ENCODE results near the gene FLVCR2.

FLVCR2 gene

DNA sequence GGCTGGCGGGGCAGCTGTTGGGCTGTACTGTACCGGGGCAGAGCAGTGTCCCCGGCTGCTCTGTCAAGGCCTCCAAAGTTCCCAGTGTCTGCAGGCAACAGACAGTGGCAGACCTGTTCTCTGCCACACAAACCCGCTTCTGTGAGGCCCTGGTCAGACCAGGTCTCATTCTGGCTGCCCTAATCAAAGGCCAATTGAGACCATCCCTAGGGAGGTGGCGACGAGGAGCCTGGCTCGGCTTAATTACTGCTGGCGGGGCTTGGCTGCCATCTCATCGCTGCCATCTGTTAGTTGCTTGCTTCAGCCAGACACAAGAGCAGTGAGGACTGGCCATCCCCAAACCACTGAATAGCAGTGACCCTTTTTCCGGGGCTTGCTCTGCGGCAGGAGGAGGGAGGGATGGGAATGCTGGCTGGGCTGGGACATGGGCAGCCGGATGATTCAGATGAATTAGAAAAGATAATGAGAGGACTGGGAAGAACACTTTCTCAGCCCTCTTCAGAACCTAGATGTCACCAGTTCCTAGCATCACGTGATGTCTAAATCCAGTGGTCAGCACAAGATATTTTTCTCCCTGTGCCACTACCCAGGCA lies 57.8 kb downstream of the FLVCR2 start:
- peak; percentile 4 for DNase-seq

DNA sequence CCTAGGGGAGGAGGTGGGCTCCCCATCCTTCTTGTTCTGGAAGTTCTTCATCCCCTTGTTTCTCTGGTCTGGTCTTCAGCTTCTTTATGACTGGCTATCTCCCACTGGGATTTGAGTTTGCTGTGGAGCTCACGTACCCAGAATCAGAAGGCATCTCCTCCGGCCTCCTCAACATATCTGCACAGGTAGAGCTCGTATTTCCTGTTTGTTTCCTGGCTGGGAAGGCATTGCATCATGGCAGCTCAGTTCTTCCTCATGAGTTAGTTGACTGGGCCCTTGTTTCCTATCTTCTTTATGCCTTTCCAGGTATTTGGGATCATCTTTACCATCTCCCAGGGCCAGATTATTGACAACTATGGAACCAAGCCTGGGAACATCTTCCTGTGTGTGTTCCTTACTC lies 62.5 kb downstream of the FLVCR2 start:
- no peak for DNase-seq

DNA sequence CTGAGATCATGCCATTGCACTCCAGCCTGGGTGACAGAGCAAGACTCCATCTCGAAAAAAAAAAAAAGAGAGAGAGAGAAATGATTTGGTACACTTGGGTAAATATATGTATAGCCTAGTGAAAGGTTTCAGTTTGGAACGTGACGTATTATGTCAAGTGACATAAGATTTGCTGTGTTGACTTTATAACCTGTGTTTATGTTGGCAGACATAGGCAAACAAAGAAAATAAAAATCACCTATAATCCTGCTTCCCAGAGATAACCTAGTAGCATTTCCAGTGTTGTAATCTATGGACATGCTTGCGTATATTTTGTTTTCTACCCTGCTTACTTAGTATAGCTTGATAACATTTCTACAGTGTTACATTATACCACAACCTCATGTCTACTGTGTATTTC lies 65.6 kb downstream of the FLVCR2 start:
- DNase-seq = no peak

DNA sequence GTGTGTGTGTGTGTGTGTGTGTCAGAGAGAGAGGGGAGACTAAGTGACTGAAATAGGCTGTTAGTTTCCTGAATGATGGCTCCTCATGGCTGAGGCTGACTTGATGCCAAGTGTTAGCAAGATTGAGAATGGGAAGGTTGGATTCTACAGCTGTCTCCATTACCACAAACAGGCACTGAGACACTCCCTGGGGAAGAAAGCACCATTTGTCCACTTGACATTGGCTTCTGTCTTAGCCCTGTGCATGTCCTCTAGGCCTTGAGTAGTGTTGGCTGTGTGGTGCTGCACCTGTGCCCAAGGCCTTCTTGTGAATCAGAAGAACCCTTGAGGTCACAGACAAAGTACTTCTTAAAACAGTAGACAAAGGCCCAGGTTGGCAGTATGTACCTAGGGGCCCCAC lies 66.6 kb downstream of the FLVCR2 start:
- DNase-seq = no peak

DNA sequence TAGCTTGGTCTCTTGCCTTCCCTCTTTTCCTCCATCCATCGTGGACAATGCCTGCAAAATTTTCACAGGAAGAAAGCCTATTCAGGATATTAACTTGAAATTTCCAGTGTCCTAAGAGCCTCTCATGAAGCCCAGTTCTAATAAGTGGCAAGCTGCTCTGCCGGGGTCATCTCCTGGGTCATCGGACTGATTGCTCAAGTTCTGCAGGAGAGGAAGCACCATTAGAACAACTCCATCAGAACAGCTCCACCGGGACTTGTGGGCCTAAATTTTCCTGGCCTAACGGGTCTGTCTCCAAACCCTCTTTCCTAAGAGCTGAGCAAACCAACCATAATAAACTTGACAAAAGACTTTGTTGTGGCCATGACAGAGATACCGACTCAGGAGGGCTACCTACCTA lies 68.3 kb downstream of the FLVCR2 start:
- DNase-seq = no peak

DNA sequence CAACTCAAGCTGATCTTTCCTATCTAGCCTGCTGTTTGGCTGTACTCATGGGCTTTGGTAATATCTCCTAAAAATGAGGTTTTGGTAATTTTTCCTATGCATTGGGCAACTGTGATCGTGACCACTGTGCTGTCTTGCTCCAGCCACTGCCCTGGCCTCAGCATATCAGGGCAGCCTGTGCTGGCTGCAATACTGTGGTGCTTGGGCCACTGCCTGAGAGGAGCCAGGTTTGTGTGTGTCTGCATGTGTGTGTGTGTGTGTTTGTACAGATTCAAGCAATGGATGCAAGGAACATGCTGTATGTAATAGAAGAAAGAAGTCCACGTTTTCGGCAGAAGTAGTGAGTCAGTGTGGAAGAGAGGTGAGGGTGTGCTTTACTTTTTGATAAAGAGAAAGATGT lies 69.2 kb downstream of the FLVCR2 start:
- no peak for DNase-seq

DNA sequence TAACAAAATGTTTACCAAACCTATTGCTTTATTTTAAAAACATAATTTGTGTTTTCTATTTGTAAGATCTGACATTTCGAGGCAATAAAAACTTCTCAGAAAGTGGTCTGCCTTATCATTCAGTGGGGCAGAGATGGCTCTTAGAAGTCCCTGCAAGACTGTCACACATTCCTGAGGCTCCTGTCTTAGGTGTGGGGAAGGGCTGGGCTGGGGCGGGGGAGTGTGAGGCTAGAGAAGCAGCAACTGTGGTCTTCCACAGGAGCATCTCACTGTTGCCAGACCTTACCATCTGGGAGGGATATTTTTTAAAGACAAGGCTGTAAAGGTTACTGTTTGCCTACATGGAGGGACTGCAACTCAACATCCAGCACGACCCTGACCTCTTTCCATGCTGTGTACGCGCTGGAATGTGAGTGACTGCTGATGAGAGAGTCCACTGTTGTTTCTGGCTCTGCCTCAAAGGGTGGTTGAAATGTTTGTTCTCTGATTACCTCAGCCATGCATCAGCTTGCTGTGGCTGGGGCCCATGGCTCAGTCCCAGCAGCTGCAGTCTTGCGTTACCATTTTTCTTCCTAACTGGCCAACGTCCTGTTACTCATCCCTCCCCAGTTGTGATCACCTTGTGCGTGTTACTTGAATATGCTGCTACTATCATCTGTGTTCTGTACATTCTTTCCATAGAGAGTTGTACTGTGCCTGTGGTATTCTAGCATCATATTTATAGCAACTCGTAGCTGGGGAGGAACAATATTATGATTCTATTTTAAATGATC lies 69.8 kb downstream of the FLVCR2 start:
- no peak for DNase-seq

DNA sequence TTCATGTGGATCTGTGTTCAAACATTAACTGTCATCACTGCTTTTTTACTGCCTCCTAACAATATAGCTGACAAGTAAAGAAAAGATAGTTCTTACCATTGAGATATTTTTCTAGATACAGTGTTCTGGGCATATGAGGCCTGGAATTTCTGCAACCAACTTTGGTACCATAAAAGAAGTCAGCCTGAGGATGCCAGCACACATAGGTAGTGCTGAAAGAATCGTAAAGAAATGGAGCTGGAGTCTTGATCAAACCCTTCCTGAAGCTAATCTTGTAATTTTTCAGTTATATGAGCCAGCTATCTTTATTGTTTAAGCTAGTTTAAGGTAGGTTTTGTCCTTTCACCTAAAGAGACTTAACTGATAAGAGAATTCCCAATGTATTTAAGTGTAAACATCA lies 70.9 kb downstream of the FLVCR2 start:
- DNase-seq = no peak

DNA sequence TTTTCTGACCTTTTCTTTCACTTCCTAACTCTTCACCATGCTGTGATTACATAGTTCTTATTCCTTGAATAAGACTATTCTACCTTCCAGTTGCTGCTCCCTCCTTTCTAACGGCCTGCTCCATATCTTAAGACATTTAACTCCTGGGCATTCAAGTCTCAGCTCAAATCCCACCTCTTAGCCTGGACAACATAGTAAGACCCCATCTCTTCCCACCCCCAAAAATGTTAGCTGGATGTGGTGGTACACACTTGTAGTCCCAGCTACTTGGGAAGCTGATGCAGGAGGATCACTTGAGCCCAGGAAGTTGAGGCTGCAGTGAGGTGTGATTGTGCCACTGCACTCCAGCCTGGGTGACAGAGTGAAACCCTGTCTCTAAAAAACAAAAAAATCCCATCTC lies 71.4 kb downstream of the FLVCR2 start:
- no peak for DNase-seq

DNA sequence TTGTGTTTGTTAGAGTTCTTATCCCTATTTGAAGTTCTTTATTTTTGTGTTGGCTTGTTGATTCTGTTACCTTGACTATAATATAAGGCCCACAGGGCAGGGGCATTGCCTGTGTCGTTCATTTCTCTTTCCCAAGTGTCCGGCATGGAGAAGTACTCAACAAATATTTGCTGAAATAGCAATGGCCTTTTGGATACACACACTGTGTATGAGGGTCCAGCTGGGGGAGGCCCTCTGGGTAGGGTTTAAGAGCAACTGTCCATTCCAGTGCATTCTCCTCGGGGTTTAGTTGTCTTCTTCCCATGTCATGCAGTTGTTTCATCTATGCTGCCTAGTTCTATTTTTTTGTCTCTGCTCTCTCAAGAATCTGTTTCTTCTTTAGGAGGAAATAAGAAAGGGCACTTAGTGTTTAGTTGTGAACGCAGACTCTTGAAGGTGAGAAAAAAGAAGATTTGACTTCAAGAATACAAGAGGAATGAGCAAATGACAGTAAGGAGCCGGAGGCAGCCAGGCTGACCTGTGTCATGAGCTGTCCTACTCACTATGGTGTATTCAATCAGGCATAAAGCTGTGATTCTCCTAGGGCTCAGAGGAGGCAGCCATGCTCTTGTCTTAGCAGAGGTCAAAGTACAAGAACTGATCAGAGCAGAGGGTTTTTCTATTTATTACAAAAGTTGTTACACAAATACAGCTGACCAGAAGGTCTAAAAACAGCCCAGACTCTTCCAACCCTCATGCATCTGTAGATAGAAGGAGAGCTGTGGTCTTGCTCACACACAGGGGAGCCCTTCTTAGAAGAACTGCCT lies 72.0 kb downstream of the FLVCR2 start:
- DNase-seq = no peak

DNA sequence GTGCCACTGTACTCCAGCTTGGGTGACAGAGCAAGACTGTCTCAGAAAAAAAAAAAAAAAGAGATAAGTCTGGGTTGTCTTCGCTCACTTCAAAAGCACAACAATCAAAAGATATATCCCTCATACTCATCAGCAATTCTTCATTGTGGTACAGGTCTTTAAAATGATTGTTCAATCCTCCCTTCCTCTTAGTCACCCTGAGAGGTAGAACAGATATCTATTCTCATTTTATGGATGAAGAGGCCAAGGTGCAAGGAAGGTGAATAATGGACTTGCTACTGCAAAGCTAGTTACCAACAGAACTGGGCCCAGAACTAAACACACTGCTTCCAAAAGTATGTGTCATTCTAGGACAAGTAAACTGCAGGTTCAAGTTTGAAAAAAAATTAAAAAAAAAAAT lies 75.1 kb downstream of the FLVCR2 start:
- no peak for DNase-seq

DNA sequence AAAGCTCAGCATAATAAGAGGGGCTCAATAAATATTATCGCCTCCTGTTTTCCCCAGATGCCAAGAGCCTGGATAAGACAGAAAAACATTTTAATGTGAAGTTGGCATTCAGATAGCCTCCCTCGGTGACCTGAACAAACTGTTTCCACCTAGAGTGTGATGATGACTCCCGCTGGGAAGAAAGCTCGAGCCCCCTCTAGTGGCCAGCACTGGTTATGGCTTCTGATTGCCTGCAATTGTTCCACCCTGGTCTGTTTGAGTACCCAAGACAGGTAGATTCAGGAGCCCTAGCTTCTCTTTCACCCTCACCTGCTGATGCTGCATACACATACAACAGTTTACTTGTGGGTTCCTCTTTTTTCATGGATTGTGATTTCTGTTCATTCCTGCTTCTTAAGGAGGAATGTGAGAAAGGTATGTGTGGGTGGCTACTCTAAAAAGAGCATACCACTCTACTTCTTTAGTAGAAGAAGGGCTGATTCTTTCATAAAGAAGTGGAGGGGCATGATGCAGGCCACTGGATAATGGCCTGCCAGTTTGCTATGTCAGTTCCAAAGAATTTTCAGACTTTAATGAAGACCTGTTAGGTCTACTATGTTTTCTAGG lies 75.8 kb downstream of the FLVCR2 start:
- DNase-seq = peak; percentile 40

DNA sequence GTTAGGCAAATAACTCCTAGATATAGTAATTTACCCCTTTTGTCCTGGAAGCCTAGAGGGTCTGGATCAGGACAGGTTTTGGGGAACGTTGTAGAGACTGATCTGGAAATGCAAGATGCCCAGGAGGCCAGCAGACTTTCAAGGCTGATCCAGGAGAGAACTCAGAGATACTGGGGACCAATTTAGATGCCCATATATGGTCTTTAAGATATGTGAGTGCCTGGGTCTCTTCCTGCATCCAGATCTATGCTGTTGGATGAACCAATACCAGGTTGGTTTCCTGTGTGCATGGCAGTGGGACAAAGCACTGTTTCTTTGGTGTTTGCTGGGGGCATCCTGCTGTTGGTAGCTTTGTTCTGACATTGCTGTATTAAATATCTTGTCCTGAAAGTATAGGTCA lies 76.8 kb downstream of the FLVCR2 start:
- DNase-seq = no peak

DNA sequence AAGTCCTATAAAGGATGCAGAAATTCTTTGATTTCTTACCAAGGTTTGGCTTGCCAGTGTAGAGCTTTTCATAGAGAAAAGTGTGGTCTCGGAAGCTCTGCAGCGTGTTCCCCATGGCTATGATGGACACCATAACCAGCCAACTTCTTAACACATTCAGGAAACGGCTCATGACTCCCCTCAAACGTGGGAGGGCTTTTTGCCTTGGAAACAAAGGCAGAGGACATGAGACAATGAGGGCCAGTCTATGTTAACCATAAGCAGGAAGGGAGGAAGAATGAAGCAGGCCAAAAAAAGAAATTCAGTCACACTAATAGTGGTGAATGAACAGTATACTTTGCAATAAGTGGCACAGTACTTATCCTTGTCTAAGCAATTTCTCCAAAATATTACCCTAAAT lies 78.9 kb downstream of the FLVCR2 start:
- DNase-seq = no peak

DNA sequence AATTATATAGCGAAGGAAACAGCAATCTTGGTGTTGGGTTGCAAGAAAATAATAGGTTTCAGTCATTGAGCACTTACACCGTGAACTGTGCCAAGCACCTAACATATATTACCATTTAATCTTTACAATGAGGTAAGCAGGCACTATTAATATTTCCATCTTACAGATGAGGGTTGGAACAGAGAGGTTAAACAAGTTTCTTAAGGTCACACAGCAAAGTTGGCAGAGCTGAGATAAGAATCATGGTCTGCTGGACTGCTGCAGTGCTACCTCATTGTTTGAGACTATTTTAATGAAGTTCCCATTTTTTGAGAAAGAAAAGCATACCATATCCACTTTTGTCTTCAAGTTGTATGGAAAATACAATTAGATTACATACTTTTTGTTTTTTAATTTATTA lies 80.5 kb downstream of the FLVCR2 start:
- no peak for DNase-seq

DNA sequence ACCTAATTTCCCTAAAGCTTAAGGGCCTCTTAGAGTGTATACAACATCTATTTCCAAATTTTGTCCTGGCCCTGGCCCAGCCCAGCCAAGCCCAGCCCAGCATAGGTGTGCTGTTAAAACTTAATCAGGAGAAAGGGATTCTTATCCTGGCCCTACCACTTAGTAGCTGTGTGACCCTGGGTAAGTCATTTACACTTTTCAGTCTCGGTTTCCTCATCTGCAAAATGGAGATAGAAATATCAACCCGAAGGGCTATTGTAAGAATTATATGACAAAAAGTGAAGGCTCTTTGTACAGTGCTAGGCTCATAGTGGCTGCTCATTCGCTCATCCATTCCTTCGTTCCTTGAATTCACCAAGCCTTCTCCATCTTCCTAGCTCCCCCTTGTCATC lies 81.8 kb downstream of the FLVCR2 start:
- no peak for DNase-seq

DNA sequence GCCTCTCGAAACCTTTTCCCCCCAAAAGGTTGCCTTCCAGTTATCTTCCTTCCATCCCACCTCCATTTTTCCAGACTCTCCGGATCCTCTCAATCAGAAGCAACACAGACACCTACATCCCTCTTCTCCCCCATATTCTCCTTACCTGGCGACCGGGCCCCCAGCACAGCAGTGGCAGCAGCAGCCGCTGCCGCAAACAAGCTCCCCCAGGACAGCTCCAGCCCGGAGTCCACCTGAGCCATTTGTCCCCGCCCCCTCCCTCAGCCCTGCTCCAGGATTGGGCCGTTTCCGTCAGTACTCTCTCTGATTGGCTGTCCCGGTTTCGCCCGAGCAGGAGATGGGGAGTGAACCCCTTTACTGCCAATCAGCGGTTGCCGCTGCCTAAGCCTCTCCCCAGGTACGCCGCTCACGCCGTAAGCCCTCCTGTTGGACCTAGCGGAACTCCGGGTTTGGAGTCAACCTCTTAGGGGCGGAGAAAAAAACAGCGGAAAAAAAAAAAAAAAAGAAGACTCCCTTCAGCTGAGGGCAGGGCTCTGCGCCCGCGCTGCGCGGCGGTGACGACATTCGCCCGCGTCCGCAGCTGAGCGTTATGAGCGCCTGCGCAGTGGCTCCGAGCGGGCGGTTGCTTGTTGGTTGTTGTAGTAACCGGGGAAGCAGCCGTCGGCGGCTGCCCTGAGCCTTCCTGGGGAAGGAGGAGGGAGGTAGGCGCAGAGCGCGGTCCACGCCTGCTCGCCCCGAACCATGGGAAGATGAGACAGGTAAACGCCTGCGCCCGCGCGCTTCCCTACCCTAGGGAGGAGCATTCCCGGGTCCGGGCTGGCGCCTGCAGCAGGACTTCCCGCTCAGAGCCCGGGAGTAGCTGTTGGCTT lies 82.4 kb downstream of the FLVCR2 start, which contains the start of the genes ERG28 and TTLL5:
ERG28 (minus strand) TSS at position 247 of the 869 bp plus-strand sequence. CDS start 3,374 bp downstream, outside the sequence.
TTLL5 (plus strand) TSS at position 617 of the 869 bp plus-strand sequence. CDS start 1,904 bp downstream, outside the sequence.
- peak; percentile 97 for DNase-seq

DNA sequence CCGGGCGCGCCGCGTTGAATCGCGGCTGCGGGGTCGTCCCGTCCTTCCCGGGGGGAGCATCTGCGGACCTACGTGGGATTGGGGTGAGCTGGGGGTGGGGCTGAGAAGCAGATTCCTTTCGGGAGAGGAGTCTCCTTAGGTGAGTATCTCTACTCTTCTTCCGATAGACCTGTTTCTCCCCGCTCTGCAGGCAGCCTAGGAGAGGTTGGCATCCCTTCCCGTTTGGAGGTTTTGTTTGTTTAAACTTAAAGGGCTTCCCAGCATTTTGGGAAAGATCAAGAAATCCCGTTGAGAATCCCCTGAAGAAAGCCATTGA lies 83.0 kb downstream of the FLVCR2 start:
- DNase-seq = no peak

DNA sequence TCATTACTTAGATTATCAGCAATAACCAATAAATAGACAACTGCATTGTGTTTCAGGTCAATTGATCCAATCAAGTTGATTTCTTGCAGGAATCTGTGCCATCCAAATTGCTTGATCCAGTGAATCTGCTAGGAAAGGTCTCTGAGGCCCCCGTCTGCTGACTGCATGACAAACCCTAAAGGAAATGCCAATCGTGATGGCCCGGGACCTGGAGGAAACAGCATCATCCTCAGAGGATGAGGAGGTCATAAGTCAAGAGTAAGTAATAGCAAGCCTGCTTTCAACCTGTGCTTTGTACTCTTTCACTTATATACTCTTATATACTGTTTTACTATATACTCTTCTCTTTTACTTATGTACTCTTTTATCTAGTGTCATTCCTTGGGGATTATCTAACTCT lies 84.5 kb downstream of the FLVCR2 start:
- DNase-seq = no peak

DNA sequence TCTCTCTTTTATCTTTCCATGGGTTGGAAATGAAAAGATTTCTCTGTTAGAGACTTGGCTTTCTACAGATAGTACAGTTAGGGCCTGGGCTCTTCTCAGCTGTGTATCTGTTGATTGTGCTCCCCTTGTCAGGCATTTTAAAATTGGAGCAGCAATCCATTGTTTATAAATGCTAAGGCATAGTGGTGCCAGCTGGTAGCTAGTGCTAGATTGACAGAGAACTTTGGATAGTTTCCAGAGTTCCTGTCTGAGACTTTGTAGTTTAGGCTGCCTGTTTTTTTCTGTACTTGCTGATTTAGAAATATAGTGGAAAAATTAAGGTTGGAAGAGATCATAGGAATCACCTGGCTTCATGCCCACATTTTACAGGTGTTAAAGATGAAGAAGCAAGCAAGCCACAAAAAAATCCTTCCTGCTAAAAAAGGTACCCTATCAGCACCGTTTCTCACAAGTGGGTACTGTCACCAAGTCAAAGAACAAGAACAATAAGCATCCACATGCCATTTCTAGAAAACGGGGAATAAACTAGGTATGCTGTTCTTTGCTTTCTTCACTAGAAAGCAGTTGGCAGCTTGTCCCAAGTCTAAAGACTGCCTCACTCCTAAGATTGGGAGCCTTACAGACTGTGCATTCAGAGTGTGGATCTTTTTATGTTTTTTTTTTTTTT lies 88.8 kb downstream of the FLVCR2 start:
- DNase-seq = no peak

DNA sequence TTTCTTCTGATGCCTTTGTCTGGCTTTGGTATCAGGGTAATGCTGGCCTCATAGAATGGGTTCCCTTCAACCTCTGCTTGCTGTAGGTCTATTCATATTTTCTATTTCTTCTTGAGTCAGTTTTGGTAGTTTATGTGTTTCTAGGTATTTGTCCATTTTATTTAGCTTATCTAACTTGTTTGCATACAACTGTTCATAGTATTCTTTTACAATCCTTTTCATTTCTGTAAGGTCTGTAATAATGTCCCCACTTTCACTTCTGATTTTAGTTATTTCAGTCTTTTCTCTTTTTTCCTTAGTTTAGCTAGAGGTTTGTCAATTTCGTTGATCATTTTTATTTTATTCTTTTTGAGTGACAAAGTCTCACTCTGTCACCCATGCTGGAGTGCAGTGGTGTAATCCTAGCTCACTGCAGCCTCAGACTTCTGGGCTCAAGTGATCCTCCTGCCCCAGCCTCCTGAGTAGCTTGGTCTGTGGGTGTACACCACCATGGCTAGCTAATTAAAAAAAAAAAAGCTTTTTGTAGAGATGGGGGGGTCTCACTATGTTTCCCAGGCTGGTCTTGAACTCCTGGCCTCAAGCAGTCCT lies 94.3 kb downstream of the FLVCR2 start:
- DNase-seq = no peak
